Right cardiac atrium (tissue), 5 donors: ENCODE data around the gene SAP30. TPM values are rescaled to one million over a fixed set of nuclear protein-coding genes. Genes with fewer than 3 reads are reported as not detected.

Source experiments
- polyA plus RNA-seq: library from polyadenylated mRNA; stranded (reverse); fragments of 200-250 nt; gene quantifications from one replicate; pipeline ENCODE4 v1.2.3, GENCODE V29; 2013
- total RNA-seq, 4 donors: library from RNA; stranded (reverse); fragmentation: NEBNext Ultra II Directional; extraction: Animal tissue kit (Norgen Biotek cat#: 25700); gene quantifications; one replicate each; pipeline ENCODE4 v1.2.1, GENCODE V29; 2021
- donor health status: healthy with polysubstance abuse.
- donor health status: DM: no; HTN: yes; CAD: no.
- donor health status: DM: no; HTN: no; CAD: no.
- donor health status: DM: no; HTN: yes; CAD: no; lungs with severe emphysema.
- donor health status: DM: yes; HTN: yes; CAD: no.

Gene SAP30
- total and polyA plus RNA-seq, 5 donors = 18.8 to 23.7 (median 20.1) TPM

Other genes with a start within 250 kb of the SAP30 start
- gene GALNT7, start 202.1 kb upstream of the SAP30 start, total RNA-seq = 10 to 100 TPM in 1 of 4 donors, 1 to 10 TPM in 3; 7.0 to 11.0 (median 8.4) TPM
- gene GALNT7, start 202.1 kb upstream of the SAP30 start, polyA plus RNA-seq = 3.6 TPM
- gene HMGB2, start 36.6 kb upstream of the SAP30 start, total RNA-seq = 10 to 100 TPM; 26.3 to 53.4 (median 44.3) TPM
- 98.3 TPM for gene HMGB2, start 36.6 kb upstream of the SAP30 start, polyA plus RNA-seq
- gene SCRG1, start 28.2 kb downstream of the SAP30 start, total RNA-seq = 1 to 10 TPM in 3 of 4 donors, under 1 TPM in 1; 0.71 to 2.4 (median 1.7) TPM
- gene SCRG1, start 28.2 kb downstream of the SAP30 start, polyA plus RNA-seq = 1.5 TPM
- 100 to 1,000 TPM in 3 of 4 donors, 10 to 100 TPM in 1; 69.3 to 154 (median 136) TPM for gene HAND2, start 159.3 kb downstream of the SAP30 start, total RNA-seq
- 115 TPM for gene HAND2, start 159.3 kb downstream of the SAP30 start, polyA plus RNA-seq